ENCODE measurements around the gene KLC3. TPM values are rescaled to one million over a fixed set of nuclear protein-coding genes. Genes with fewer than 3 reads are reported as not detected.

The KLC3 gene
- total RNA-seq, 1 experiment from 2014 or later: 0.49 TPM

- no peaks in the 10 kb centered on the region for H3K27me3 ChIP-seq (ENCODE audit: control insufficient read depth, insufficient read depth, low read length)
- POLR2A ChIA-PET: no interaction called here
- H3K27ac ChIP-seq (ENCODE audit: low read length): no peak overlapping the region
- CTCF ChIA-PET: no interaction called here
- no peak overlapping the region for H3K4me3 ChIP-seq (ENCODE audit: low read depth in 2 of 2, low read length in 2 of 2)
- DNase-seq (ENCODE audit: low read depth, low spot score): no peak
- no TSS peak for BruUV-seq (replicated peaks)
- H3K4me1 ChIP-seq (ENCODE audit: control insufficient read depth, insufficient read depth, low read length): no peaks in the 10 kb centered on the region
- H3K9me3 ChIP-seq (ENCODE audit: control insufficient read depth, insufficient read depth, low read depth, low read length): no peaks in the 10 kb centered on the region
- ATAC-seq: no peak
- in situ Hi-C loops (cut with HindIII; ENCODE audit: low pct_unique_long_range_greater_than_20kb, low sequenced_read_pairs) (no loop called here), intact Hi-C loops (cut with micrococcal nuclease; ENCODE audit: unreplicated experiment) (no loop called here)
- no peak for TF ChIP-seq SIN3A (IDR thresholded peaks at IDR 0.05; ENCODE audit: borderline replicate concordance, insufficient read depth, low read depth, low read length)
- TF ChIP-seq REST (IDR thresholded peaks at IDR 0.05; ENCODE audit: insufficient read depth in 1 of 2, low read depth in 2 of 2, low read length in 1 of 2): no peak
- no peak for TF ChIP-seq TCF7L2 (IDR thresholded peaks at IDR 0.05; ENCODE audit: low read depth, low read length)
- TF ChIP-seq CTCF (IDR thresholded peaks at IDR 0.05): no peak
- no peak for TF ChIP-seq POLR2AphosphoS5 (IDR thresholded peaks at IDR 0.05; ENCODE audit: low read depth, low read length)
- H3K36me3 ChIP-seq (ENCODE audit: control insufficient read depth, insufficient read depth, low read length): no peaks in the 10 kb centered on the region
Observed at GRCh38 chr19:45295873-45296272, 44.7 kb upstream of the KLC3 start.

GRCh38 chr19:45296355-45296754 lies 44.2 kb upstream of the KLC3 start:
- BruUV-seq (replicated peaks): no TSS peak
- H3K4me1 ChIP-seq (ENCODE audit: control insufficient read depth, insufficient read depth, low read length): no peaks in the 10 kb centered on the region
- no peak for ATAC-seq

More at GRCh38 chr19:45296355-45296754, 44.2 kb upstream of the KLC3 start:
- Histone ChIP-seq H3K36me3 (ENCODE audit: control insufficient read depth, insufficient read depth, low read length) (no peaks in the 10 kb centered on the region), H3K4me3 (ENCODE audit: low read depth in 2 of 2, low read length in 2 of 2) (no peak overlapping the region), H3K27ac (ENCODE audit: low read length) (no peak overlapping the region), H3K9me3 (ENCODE audit: control insufficient read depth, insufficient read depth, low read depth, low read length) (no peaks in the 10 kb centered on the region), H3K27me3 (ENCODE audit: control insufficient read depth, insufficient read depth, low read length) (no peaks in the 10 kb centered on the region)
- ChIA-PET POLR2A (no interaction called here), CTCF (no interaction called here)
- DNase-seq (ENCODE audit: low read depth, low spot score): no peak
- intact Hi-C loops (cut with micrococcal nuclease; ENCODE audit: unreplicated experiment): no loop called here
- in situ Hi-C loops (cut with HindIII; ENCODE audit: low pct_unique_long_range_greater_than_20kb, low sequenced_read_pairs): no loop called here
- TF ChIP-seq CTCF (IDR thresholded peaks at IDR 0.05) (no peak), POLR2AphosphoS5 (IDR thresholded peaks at IDR 0.05; ENCODE audit: low read depth, low read length) (no peak), REST (IDR thresholded peaks at IDR 0.05; ENCODE audit: insufficient read depth in 1 of 2, low read depth in 2 of 2, low read length in 1 of 2) (no peak), SIN3A (IDR thresholded peaks at IDR 0.05; ENCODE audit: borderline replicate concordance, insufficient read depth, low read depth, low read length) (no peak), TCF7L2 (IDR thresholded peaks at IDR 0.05; ENCODE audit: low read depth, low read length) (no peak)

Data from Panc1 (cell line).